Tibial artery (tissue), 4 donors: Measurements from ENCODE around the gene KIF26B.

Experiments used
- DNase-seq, 2 donors: peaks; one replicate each; pipeline ENCODE4 v3.0.0-alpha.2; 2019
- H3K27ac ChIP-seq, 2 donors: fragments of 200-600 bp; sonication (generic) in 1 of 2; 1 replicate in 1 of 2; 2 replicates in 1 of 2; pipeline ENCODE4 v1.5.1; 2018 to 2019; ENCODE audit warnings: mild to moderate bottlenecking in 1 of 2
- H3K27me3 ChIP-seq, 2 donors: fragments of 200-600 bp; sonication (generic) in 1 of 2; one replicate each; pipeline versions ENCODE4 v1.5.1 to v1.6.0; 2016 to 2019
- H3K36me3 ChIP-seq, 3 donors: fragments of 200-600 bp; sonication (generic) in 2 of 3; one replicate each; pipeline ENCODE4 v1.5.1; 2016 to 2019; ENCODE audit warnings: mild to moderate bottlenecking in 2 of 3
- H3K4me1 ChIP-seq, 4 donors: fragments of 200-600 bp; sonication (generic) in 2 of 4; 1 replicate in 3 of 4; 2 replicates in 1 of 4; pipeline ENCODE4 v1.5.1; 2016 to 2019
- H3K4me3 ChIP-seq, 2 donors: fragments of 200-600 bp; sonication (generic) in 1 of 2; 1 replicate in 1 of 2; 2 replicates in 1 of 2; pipeline ENCODE4 v1.5.1; 2018 to 2019; ENCODE audit warnings: mild to moderate bottlenecking in 2 of 2
- H3K9me3 ChIP-seq, 3 donors: fragments of 200-600 bp; sonication (generic) in 1 of 3; one replicate each; pipeline ENCODE4 v1.5.1; 2016 to 2019
- intact Hi-C: fragments of 100-400 bp; cut with DNase I; formaldehyde crosslinking; loops from one replicate; pipeline ENCODE4 v1.15.0; 2023; ENCODE audit warnings: low total_unique reads
- TF ChIP-seq, protein P1 (sequence below), 2 experiments: fragments of 200-600 bp in 1 of 2; fragments of 450-650 bp in 1 of 2; IDR thresholded peaks; one replicate each; pipeline ENCODE4 v1.5.1; 2017 to 2019; ENCODE audit warnings: antibody characterized with exemption in 2 of 2, mild to moderate bottlenecking in 1 of 2, moderate library complexity in 1 of 2

KIF26B gene

GRCh38 chr1:245235156-245235555, 80.4 kb downstream of the KIF26B start:
- H3K9me3 ChIP-seq: no peaks in the 10 kb centered on the region
- DNase-seq: no peak
- TF ChIP-seq, protein P1, sequence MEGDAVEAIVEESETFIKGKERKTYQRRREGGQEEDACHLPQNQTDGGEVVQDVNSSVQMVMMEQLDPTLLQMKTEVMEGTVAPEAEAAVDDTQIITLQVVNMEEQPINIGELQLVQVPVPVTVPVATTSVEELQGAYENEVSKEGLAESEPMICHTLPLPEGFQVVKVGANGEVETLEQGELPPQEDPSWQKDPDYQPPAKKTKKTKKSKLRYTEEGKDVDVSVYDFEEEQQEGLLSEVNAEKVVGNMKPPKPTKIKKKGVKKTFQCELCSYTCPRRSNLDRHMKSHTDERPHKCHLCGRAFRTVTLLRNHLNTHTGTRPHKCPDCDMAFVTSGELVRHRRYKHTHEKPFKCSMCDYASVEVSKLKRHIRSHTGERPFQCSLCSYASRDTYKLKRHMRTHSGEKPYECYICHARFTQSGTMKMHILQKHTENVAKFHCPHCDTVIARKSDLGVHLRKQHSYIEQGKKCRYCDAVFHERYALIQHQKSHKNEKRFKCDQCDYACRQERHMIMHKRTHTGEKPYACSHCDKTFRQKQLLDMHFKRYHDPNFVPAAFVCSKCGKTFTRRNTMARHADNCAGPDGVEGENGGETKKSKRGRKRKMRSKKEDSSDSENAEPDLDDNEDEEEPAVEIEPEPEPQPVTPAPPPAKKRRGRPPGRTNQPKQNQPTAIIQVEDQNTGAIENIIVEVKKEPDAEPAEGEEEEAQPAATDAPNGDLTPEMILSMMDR (IDR thresholded peaks at IDR 0.05): no peak
- H3K4me1 ChIP-seq: no peaks in the 10 kb centered on the region
- no peaks in the 10 kb centered on the region for H3K36me3 ChIP-seq
- H3K27me3 ChIP-seq: peaks cover 0 to 2% of the 10 kb centered on the region in 2 donors
- intact Hi-C loops: no loop called here
- H3K4me3 ChIP-seq: no peak overlapping the region
- no peak overlapping the region for H3K27ac ChIP-seq

- Histone ChIP-seq H3K4me3 (no peak overlapping the region), H3K9me3 (no peaks in the 10 kb centered on the region), H3K4me1 (no peaks in the 10 kb centered on the region), H3K27me3 (peaks cover 0 to 2% of the 10 kb centered on the region in 2 donors), H3K36me3 (no peaks in the 10 kb centered on the region), H3K27ac (no peak overlapping the region)
- intact Hi-C loops: no loop called here
- DNase-seq: no peak
- TF ChIP-seq, protein P1 (IDR thresholded peaks at IDR 0.05): no peak
Observed at GRCh38 chr1:245240648-245241165, 85.9 kb downstream of the KIF26B start.

DNA sequence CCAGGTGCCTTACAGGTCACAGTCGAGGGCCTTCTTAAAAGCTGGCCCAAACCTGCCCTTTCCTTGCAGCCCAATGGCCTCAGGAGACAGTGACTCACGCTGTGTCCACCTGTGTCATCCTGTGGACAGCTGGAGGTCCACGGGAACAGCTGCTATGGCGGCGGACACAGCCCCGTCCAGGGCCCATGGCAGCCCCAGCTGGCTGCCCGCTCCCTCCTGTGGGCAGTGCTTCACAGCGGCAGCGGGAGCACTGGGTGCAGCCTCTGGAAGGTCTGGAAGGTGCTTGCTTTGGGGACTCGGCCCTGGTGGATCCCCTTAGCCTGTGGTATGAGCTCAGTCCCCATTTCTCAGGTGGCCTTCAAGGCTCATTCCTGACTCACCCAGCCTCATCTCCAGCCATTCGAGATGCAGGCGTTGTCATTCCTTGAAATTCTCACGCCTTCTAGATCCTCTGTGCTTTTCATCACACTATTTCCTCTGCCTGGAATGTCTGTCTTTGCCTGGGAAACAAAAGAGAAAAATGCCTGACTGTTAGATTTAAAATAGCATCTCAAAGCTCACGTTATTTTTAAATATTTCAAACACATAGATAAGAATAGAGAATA, 86.8 kb downstream of the KIF26B start:
- intact Hi-C loops: no loop called here
- TF ChIP-seq, protein P1 (IDR thresholded peaks at IDR 0.05): no peak
- Histone ChIP-seq H3K27ac (no peak overlapping the region), H3K4me3 (no peak overlapping the region), H3K27me3 (peaks cover 0 to 2% of the 10 kb centered on the region in 2 donors), H3K9me3 (no peaks in the 10 kb centered on the region), H3K36me3 (no peaks in the 10 kb centered on the region), H3K4me1 (no peaks in the 10 kb centered on the region)
- DNase-seq: no peak

DNA sequence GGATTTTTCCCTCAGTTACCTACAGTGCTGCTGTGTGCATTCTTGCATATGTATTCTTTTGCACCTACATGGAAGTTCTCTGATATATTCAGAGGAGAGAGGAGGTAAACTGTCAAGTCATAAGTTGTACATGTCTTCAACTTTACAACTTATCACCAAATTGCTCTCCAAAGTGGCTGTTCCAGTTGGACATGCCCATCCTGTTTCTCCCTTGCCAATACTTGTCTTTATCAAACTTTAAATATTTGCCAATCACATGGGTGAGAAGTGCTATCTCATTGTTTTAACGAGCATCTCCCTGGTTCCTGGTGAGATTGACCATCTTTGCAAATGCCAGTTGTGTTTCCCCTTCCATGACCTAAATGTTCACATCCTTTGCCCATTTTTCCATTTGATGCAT, 88.2 kb downstream of the KIF26B start:
- no peak overlapping the region for H3K27ac ChIP-seq
- DNase-seq: no peak
- TF ChIP-seq, protein P1 (IDR thresholded peaks at IDR 0.05): no peak
- H3K36me3 ChIP-seq: no peaks in the 10 kb centered on the region
- H3K4me3 ChIP-seq: no peak overlapping the region
- H3K4me1 ChIP-seq: no peaks in the 10 kb centered on the region
- peaks cover 0 to 2% of the 10 kb centered on the region in 2 donors for H3K27me3 ChIP-seq
- H3K9me3 ChIP-seq: no peaks in the 10 kb centered on the region
- intact Hi-C loops: no loop called here

DNA sequence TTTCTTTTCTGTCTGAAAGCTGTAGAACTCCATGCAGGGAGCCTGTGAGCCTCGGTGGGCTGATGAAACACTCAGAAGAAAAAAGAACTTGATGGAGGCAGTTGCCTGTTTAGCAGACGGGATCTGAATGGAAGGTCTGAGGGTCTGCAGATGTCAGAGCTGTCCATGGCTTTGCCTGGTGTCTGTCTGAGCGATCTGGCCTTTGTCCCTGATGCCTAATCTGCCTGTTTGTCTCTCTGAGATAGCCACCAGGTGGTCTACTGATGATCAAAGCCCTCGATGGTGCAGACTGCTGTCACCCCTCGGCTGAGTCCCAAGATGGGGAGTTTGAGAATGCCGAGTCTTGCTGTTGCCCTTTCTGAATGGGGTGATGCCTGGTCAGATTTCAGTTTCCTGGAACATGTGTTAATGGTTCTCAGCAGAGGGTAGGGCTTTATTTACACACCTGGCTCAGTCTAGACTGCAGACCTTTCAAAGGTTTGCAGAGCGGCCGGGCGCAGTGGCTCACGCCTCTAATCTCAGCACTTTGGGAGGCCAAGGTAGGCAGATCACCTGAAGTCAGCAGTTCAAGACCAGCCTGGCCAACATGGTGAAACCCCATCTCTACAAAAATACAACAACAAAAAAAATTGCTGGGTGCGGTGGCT, 90.4 kb downstream of the KIF26B start:
- Histone ChIP-seq H3K36me3 (no peaks in the 10 kb centered on the region), H3K4me3 (no peak overlapping the region), H3K27ac (no peak overlapping the region), H3K27me3 (no peaks in the 10 kb centered on the region), H3K4me1 (no peaks in the 10 kb centered on the region), H3K9me3 (no peaks in the 10 kb centered on the region)
- DNase-seq: no peak
- intact Hi-C loops: no loop called here
- TF ChIP-seq, protein P1 (IDR thresholded peaks at IDR 0.05): no peak
